Sigmoid colon (tissue), 7 donors: ENCODE measurements around the gene RBBP9. TPM values are rescaled to one million over a fixed set of nuclear protein-coding genes. Genes with fewer than 3 reads are reported as not detected.
"Not testable (repeated sequence)": the region's sequence is repeated elsewhere in the genome, so short reads cannot be mapped to it uniquely, and the experiment has no call there.

Experiments used
- DNase-seq: peaks from one replicate; pipeline ENCODE4 v3.0.0-alpha.2; 2019
- H3K27ac ChIP-seq, 4 donors: fragments of 200-600 bp; sonication (generic); one replicate each; pipeline ENCODE4 v1.5.1; 2016 to 2019; ENCODE audit warnings: mild to moderate bottlenecking in 1 of 4
- H3K27me3 ChIP-seq, 3 donors: fragments of 200-600 bp; sonication (generic); one replicate each; pipeline ENCODE4 v1.5.1; 2019; ENCODE audit warnings: mild to moderate bottlenecking in 1 of 3
- H3K36me3 ChIP-seq, 4 donors: fragments of 200-600 bp; sonication (generic); one replicate each; pipeline ENCODE4 v1.5.1; 2016 to 2019
- H3K4me1 ChIP-seq, 4 donors: fragments of 200-600 bp; sonication (generic); one replicate each; pipeline ENCODE4 v1.5.1; 2017 to 2019
- H3K4me3 ChIP-seq, 4 donors: fragments of 200-600 bp; sonication (generic); one replicate each; pipeline ENCODE4 v1.5.1; 2017 to 2019; ENCODE audit warnings: mild to moderate bottlenecking in 2 of 4, moderate library complexity in 1 of 4
- H3K9me3 ChIP-seq, 4 donors: fragments of 200-600 bp in 3 of 4; sonication (generic) in 3 of 4; one replicate each; pipeline versions ENCODE4 v1.5.1 to v1.6.1; 2013 to 2019
- CTCF ChIP-seq, 4 experiments: fragments of 450-650 bp in 3 of 4; fragments of 200-600 bp in 1 of 4; IDR thresholded peaks; one replicate each; pipeline ENCODE4 v1.5.1; 2016 to 2019; ENCODE audit warnings: antibody characterized with exemption in 4 of 4, mild to moderate bottlenecking in 3 of 4, moderate library complexity in 2 of 4
- EP300 ChIP-seq, 4 donors: sonication (generic); formaldehyde crosslinking; IDR thresholded peaks; one replicate each; pipeline ENCODE4 v1.6.1; 2017; ENCODE audit warnings: antibody characterized with exemption in 4 of 4
- POLR2A ChIP-seq, 2 donors: fragments of 450-650 bp; IDR thresholded peaks; one replicate each; pipeline ENCODE4 v1.6.1; 2016; ENCODE audit warnings: antibody characterized with exemption in 2 of 2, mild to moderate bottlenecking in 2 of 2, moderate library complexity in 2 of 2
- POLR2AphosphoS5 ChIP-seq, 4 donors: sonication (generic); formaldehyde crosslinking; IDR thresholded peaks; one replicate each; pipeline ENCODE4 v1.6.1; 2017; ENCODE audit warnings: antibody characterized with exemption in 4 of 4
- WGBS, 2 donors: extraction: QIAGEN DNeasy Blood & Tissue Kit; methylation state at CpG; one replicate each; pipeline ENCODE4 v1.1.7; 2013; 5-methylcytosine and 5-hydroxymethylcytosine counted together
- intact Hi-C: fragments of 100-400 bp; cut with DNase I; formaldehyde crosslinking; loops from one replicate; pipeline ENCODE4 v1.15.1; 2023
- polyA plus RNA-seq, 3 donors: library from polyadenylated mRNA; stranded (reverse); fragments of 200-250 nt; gene quantifications; one replicate each; pipeline ENCODE4 v1.2.3, GENCODE V29; 2013
- total RNA-seq, 4 donors: library from RNA; depleted of rRNA; stranded (reverse); fragments of >200 nt; gene quantifications; one replicate each; pipeline ENCODE4 v1.1.0, GENCODE V29; 2016
- donor health status: healthy with polysubstance abuse.
- donor health status: Bipolar disorder and iron deficiency.
- donor health status: healthy.

The RBBP9 gene
- total and polyA plus RNA-seq, 7 donors = 5.4 to 23.5 (median 11.1) TPM

- no peaks in the 10 kb centered on the region for H3K27me3 ChIP-seq
- no peak for DNase-seq
- H3K4me1 ChIP-seq = no peaks in the 10 kb centered on the region
- intact Hi-C loops = no loop called here
- no peak overlapping the region for H3K27ac ChIP-seq
- no peaks in the 10 kb centered on the region for H3K9me3 ChIP-seq
- peaks cover 11 to 44% (median 38%) of the 10 kb centered on the region in 4 donors for H3K36me3 ChIP-seq
- H3K4me3 ChIP-seq = no peak overlapping the region
- WGBS, 2 donors = 88 to 96% methylated on average over 2 of the region's 2 CpGs
- TF ChIP-seq POLR2A (IDR thresholded peaks at IDR 0.05) (no peak), EP300 (IDR thresholded peaks at IDR 0.05) (no peak), POLR2AphosphoS5 (IDR thresholded peaks at IDR 0.05) (no peak), CTCF (IDR thresholded peaks at IDR 0.05) (no peak)
Observed at GRCh38 chr20:18523066-18523465, 26.0 kb upstream of the RBBP9 start.

DNA sequence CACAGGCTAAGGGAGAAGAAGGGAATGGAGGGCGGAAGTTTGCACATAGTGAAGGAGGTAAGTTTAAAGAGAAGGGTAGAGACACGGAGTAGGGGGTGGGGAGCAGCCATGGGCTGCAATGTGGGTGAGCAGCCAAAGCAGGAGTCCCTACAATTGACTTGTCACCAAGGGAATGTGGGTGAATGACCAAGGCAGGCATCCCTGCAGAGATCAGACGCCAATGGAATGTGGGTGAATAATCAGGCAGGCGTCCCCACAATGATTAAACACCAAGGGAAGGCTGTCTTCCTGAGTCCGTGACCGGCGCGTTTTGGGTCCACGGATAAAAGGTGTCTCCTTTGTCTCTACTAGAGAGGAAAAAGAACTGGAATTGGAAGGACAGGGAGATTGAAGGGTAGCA, 25.0 kb upstream of the RBBP9 start:
- H3K9me3 ChIP-seq, H3K4me1 ChIP-seq, H3K27ac ChIP-seq, H3K4me3 ChIP-seq, intact Hi-C loops, H3K27me3 ChIP-seq, DNase-seq: not testable (repeated sequence)
- H3K36me3 ChIP-seq = peaks cover 11 to 38% (median 28%) of the 10 kb centered on the region in 4 donors
- WGBS, 2 donors = 94% methylated on average over 9 of the region's 9 CpGs

DNA sequence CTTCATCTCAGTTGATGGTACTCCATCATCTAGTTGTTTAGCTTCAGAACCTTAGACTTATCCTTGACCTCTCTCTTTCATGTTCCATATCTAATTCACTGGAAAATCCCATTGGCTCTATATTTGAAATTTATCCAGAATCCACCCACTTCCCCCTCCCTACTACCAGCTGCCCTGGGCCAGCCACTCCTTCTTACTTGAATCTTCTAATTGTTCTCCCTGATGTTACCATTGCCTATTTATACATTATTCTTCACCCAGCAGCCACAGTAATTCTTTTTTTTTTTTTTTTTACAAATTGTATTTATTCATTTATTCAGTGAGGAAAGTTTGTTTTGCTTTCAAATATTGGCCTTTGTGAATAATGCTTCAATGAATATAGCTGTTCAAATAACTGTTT, 18.9 kb upstream of the RBBP9 start:
- Histone ChIP-seq H3K27me3 (no peaks in the 10 kb centered on the region), H3K4me3 (no peak overlapping the region), H3K9me3 (no peaks in the 10 kb centered on the region), H3K27ac (no peak overlapping the region), H3K36me3 (peaks cover 2 to 57% (median 9%) of the 10 kb centered on the region in 4 donors), H3K4me1 (no peaks in the 10 kb centered on the region)
- TF ChIP-seq POLR2AphosphoS5 (IDR thresholded peaks at IDR 0.05) (no peak), EP300 (IDR thresholded peaks at IDR 0.05) (no peak), CTCF (IDR thresholded peaks at IDR 0.05) (no peak), POLR2A (IDR thresholded peaks at IDR 0.05) (no peak)
- intact Hi-C loops = no loop called here
- no peak for DNase-seq

GRCh38 chr20:18514127-18514526, 17.1 kb upstream of the RBBP9 start:
- Histone ChIP-seq H3K4me3 (no peak overlapping the region), H3K9me3 (no peaks in the 10 kb centered on the region), H3K4me1 (peaks cover 0 to 1% (median 0%) of the 10 kb centered on the region in 4 donors), H3K27ac (no peak overlapping the region), H3K27me3 (no peaks in the 10 kb centered on the region), H3K36me3 (peaks cover 5 to 70% (median 9%) of the 10 kb centered on the region in 4 donors)
- no peak for TF ChIP-seq POLR2AphosphoS5 (IDR thresholded peaks at IDR 0.05)
- TF ChIP-seq POLR2A (IDR thresholded peaks at IDR 0.05) = no peak
- TF ChIP-seq CTCF (IDR thresholded peaks at IDR 0.05) = no peak
- TF ChIP-seq EP300 (IDR thresholded peaks at IDR 0.05) = no peak
- no peak for DNase-seq
- intact Hi-C loops = no loop called here
- WGBS, 2 donors = 93 to 94% methylated on average over 5 of the region's 5 CpGs

- no peaks in the 10 kb centered on the region for H3K9me3 ChIP-seq
- H3K4me1 ChIP-seq = peaks cover 0 to 10% (median 9%) of the 10 kb centered on the region in 4 donors
- WGBS, 2 donors = 88 to 89% methylated on average over 7 of the region's 7 CpGs
- peaks cover 5 to 70% (median 9%) of the 10 kb centered on the region in 4 donors for H3K36me3 ChIP-seq
- H3K4me3 ChIP-seq = no peak overlapping the region
- H3K27me3 ChIP-seq = no peaks in the 10 kb centered on the region
- H3K27ac ChIP-seq = no peak overlapping the region
- no peak for TF ChIP-seq EP300 (IDR thresholded peaks at IDR 0.05)
- no peak for TF ChIP-seq POLR2A (IDR thresholded peaks at IDR 0.05)
- intact Hi-C loops = no loop called here
- DNase-seq = no peak
Observed at GRCh38 chr20:18513208-18513607, 16.2 kb upstream of the RBBP9 start.

- H3K4me3 ChIP-seq = no peak overlapping the region
- no peaks in the 10 kb centered on the region for H3K9me3 ChIP-seq
- WGBS, 2 donors = 93% methylated on average over 1 of the region's 1 CpG
- intact Hi-C loops = no loop called here
- DNase-seq = no peak
- no peak overlapping the region for H3K27ac ChIP-seq
- H3K27me3 ChIP-seq = no peaks in the 10 kb centered on the region
- H3K4me1 ChIP-seq = peaks cover 0 to 18% (median 16%) of the 10 kb centered on the region in 4 donors
- H3K36me3 ChIP-seq = peaks cover 5 to 61% (median 9%) of the 10 kb centered on the region in 4 donors
- no peak for TF ChIP-seq POLR2AphosphoS5 (IDR thresholded peaks at IDR 0.05)
- TF ChIP-seq POLR2A (IDR thresholded peaks at IDR 0.05) = no peak
- no peak for TF ChIP-seq CTCF (IDR thresholded peaks at IDR 0.05)
- TF ChIP-seq EP300 (IDR thresholded peaks at IDR 0.05) = no peak
Observed at GRCh38 chr20:18511571-18511970, 14.5 kb upstream of the RBBP9 start.
